ENCODE results near the gene CEACAM8. TPM values are rescaled to one million over a fixed set of nuclear protein-coding genes. Genes with fewer than 3 reads are reported as not detected.

CEACAM8 gene
- total and polyA plus RNA-seq, 2 donors (not counting 3 experiments of a cell fraction or from before 2014, with no cell fraction given): not detected

- BruUV-seq (replicated peaks): no TSS peak
- Histone ChIP-seq H3K4me3 (replicated peaks in 1 of 3; ENCODE audit: insufficient read depth in 1 of 3, low read depth in 1 of 3, low read length in 3 of 3) (no peak overlapping the region), H3K9me1 (replicated peaks; ENCODE audit: control insufficient read depth, extremely low read depth, insufficient read depth, low read length) (no peaks in the 10 kb centered on the region), H3K4me1 (ENCODE audit: control insufficient read depth, extremely low read depth, insufficient read depth, low read length) (no peaks in the 10 kb centered on the region), H3K9me3 (replicated peaks; ENCODE audit: control insufficient read depth, insufficient read depth, low read length) (no peaks in the 10 kb centered on the region), H3K36me3 (ENCODE audit: control insufficient read depth in 2 of 2, extremely low read depth in 1 of 2, insufficient read depth in 2 of 2, low read length in 2 of 2) (no peaks in the 10 kb centered on the region), H4K20me1 (replicated peaks; ENCODE audit: control insufficient read depth, extremely low read depth, insufficient read depth, low read length) (no peaks in the 10 kb centered on the region), H3K27me3 (ENCODE audit: control insufficient read depth in 2 of 2, insufficient read depth in 2 of 2, low read length in 2 of 2) (no peaks in the 10 kb centered on the region), H2AFZ (ENCODE audit: low read depth, low read length) (no peak overlapping the region), H3K4me2 (ENCODE audit: insufficient read depth, low read length) (no peak overlapping the region), H3K9ac (replicated peaks; ENCODE audit: extremely low read depth, insufficient read depth, low read length) (no peak overlapping the region), H3K27ac (ENCODE audit: insufficient read depth, low read depth, low read length) (no peak overlapping the region), H3K79me2 (ENCODE audit: control insufficient read depth, insufficient read depth, low read length) (no peaks in the 10 kb centered on the region)
- intact Hi-C loops (cut with micrococcal nuclease) (loop anchor here (2.0 kb wide), 1 partner anchor 29 kb away; no protein-coding TSS in a partner anchor), dilution Hi-C loops (cut with MboI; ENCODE audit: extremely low pct_ligation_motif_present, low sequenced_read_pairs) (no loop called here)
- FAIRE-seq (no peak), DNase-seq (ENCODE audit: low read depth, low spot score) (no peak)
- CTCF ChIA-PET: no interaction called here
- TF ChIP-seq MYC (IDR thresholded peaks at IDR 0.05; ENCODE audit: low read depth, low read length): no peak
- TF ChIP-seq FOS (IDR thresholded peaks at IDR 0.05; ENCODE audit: borderline replicate concordance, insufficient read depth, low read length): no peak
- TF ChIP-seq, protein P1, sequence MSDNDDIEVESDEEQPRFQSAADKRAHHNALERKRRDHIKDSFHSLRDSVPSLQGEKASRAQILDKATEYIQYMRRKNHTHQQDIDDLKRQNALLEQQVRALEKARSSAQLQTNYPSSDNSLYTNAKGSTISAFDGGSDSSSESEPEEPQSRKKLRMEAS (IDR thresholded peaks at IDR 0.05; ENCODE audit: insufficient read depth, insufficient read length): no peak
- TF ChIP-seq POLR2AphosphoS5 (IDR thresholded peaks at IDR 0.05; ENCODE audit: insufficient read depth, low read depth, low read length): no peak
- no peak for TF ChIP-seq EZH2 (IDR thresholded peaks at IDR 0.05; ENCODE audit: borderline replicate concordance, low read depth, low read length, severe bottlenecking)
- no peak for TF ChIP-seq CTCF (IDR thresholded peaks at IDR 0.05; ENCODE audit: extremely low read depth in 1 of 2, insufficient read depth in 1 of 2, low read depth in 1 of 2, low read length in 2 of 2)
- no peak for TF ChIP-seq POLR2A (IDR thresholded peaks at IDR 0.05; ENCODE audit: low read depth, low read length)
- TF ChIP-seq GATA2 (IDR thresholded peaks at IDR 0.05; ENCODE audit: insufficient read depth, insufficient read length, low read depth, low read length): no peak
- TF ChIP-seq JUN (IDR thresholded peaks at IDR 0.05; ENCODE audit: borderline replicate concordance, insufficient read depth, insufficient read length, low read depth): no peak
- POLR2A ChIA-PET: no interaction called here
Observed at GRCh38 chr19:42567567-42567966, 27.2 kb downstream of the CEACAM8 start.

Data from endothelial cell of umbilical vein (primary cell).